C4-2B (cell line): ENCODE data around the gene IGFN1.

Experiments used
- CTCF ChIP-seq: fragments of 450-650 bp; conservative IDR thresholded peaks from 2 replicates; pipeline ENCODE4 v1.5.1; 2017; ENCODE audit warnings: mild to moderate bottlenecking
- ZFX ChIP-seq: fragments of 450-650 bp; IDR thresholded peaks from 2 replicates; pipeline ENCODE4 v1.6.1; 2017

- TF ChIP-seq CTCF (no peak), ZFX (no peak)
Observed at GRCh38 chr1:201253906-201254624, 63.4 kb downstream of the IGFN1 start.
